Activated T-helper 1 cell treated with Interleukin-2 at 50 U/mL for 16 hours (primary cell): ENCODE measurements around the gene KLF15.

ENCODE experiments used
- DNase-seq: peaks from one replicate; pipeline ENCODE4 v3.0.0-alpha.2; 2020; ENCODE audit warnings: low read depth

The KLF15 gene

GRCh38 chr3:126389112-126389793, 32.0 kb upstream of the KLF15 start:
- DNase-seq, result no peak

GRCh38 chr3:126381966-126382365, 24.8 kb upstream of the KLF15 start:
- no peak for DNase-seq

GRCh38 chr3:126380011-126380768, 23.0 kb upstream of the KLF15 start:
- DNase-seq, result no peak

GRCh38 chr3:126378341-126378751, 21.1 kb upstream of the KLF15 start:
- DNase-seq, result no peak

GRCh38 chr3:126377211-126377610, 20.0 kb upstream of the KLF15 start:
- DNase-seq, result no peak

- DNase-seq, result no peak
These were observed 19.2 kb upstream of the KLF15 start for GRCh38 chr3:126376444-126376843.

- no peak for DNase-seq
These were observed 18.7 kb upstream of the KLF15 start for GRCh38 chr3:126375835-126376331.

- DNase-seq, result no peak
These were observed 16.7 kb upstream of the KLF15 start for GRCh38 chr3:126373682-126374601.

- DNase-seq, result no peak
These were observed 16.0 kb upstream of the KLF15 start for GRCh38 chr3:126373146-126373613.

GRCh38 chr3:126372413-126373145, 15.4 kb upstream of the KLF15 start:
- no peak for DNase-seq

GRCh38 chr3:126371096-126371705, 14.0 kb upstream of the KLF15 start:
- DNase-seq, result no peak

GRCh38 chr3:126370606-126371005, 13.4 kb upstream of the KLF15 start:
- DNase-seq, result no peak

- no peak for DNase-seq
These were observed 12.8 kb upstream of the KLF15 start for GRCh38 chr3:126370055-126370454.

GRCh38 chr3:126369490-126369889, 12.3 kb upstream of the KLF15 start:
- DNase-seq, result no peak

- no peak for DNase-seq
These were observed 10.2 kb upstream of the KLF15 start for GRCh38 chr3:126367316-126367805.

GRCh38 chr3:126365351-126366277, 8.4 kb upstream of the KLF15 start:
- no peak for DNase-seq

- no peak for DNase-seq
These were observed 7.6 kb upstream of the KLF15 start for GRCh38 chr3:126364731-126365301.

GRCh38 chr3:126364130-126364695, 7.0 kb upstream of the KLF15 start:
- DNase-seq, result no peak

- no peak for DNase-seq
These were observed 4.0 kb upstream of the KLF15 start for GRCh38 chr3:126361211-126361610.
